IMR-90 (cell line): Measurements from ENCODE around the gene TMC1. TPM values are rescaled to one million over a fixed set of nuclear protein-coding genes. Genes with fewer than 3 reads are reported as not detected.

ENCODE experiments used
- ATAC-seq: fragments of 200-7000 bp; cut with Tn5 transposase; 2 replicates; pipeline ENCODE4 v1.9.1; 2020; ENCODE audit warnings: low read depth, mild to moderate bottlenecking, moderate library complexity
- BruUV-seq: library from RNA; stranded (reverse); fragments of 400-500 nt; replicated peaks from 2 replicates; lab custom pipeline; 2021; lab: Mats Ljungman, UMichigan
- CTCF ChIA-PET: fragments of 300-600 bp; formaldehyde crosslinking; extraction: SDS; loops from one replicate; lab custom pipeline; 2021; ENCODE audit warnings: antibody characterized with exemption; lab: Yijun Ruan, JAX
- POLR2A ChIA-PET: fragments of 300-600 bp; sonication (Branson Sonifier 250); formaldehyde crosslinking; loops from one replicate; lab custom pipeline; 2022; ENCODE audit warnings: antibody characterized with exemption; ENCODE audit not compliant: unreplicated experiment; lab: Charles Lee
- DNase-seq: peaks from one replicate; pipeline ENCODE4 v3.0.0; 2013
- H2AFZ ChIP-seq: replicated peaks from 2 replicates; pipeline ENCODE3; 2013; ENCODE audit warnings: low read length, mild to moderate bottlenecking; ENCODE audit not compliant: poor library complexity
- H2AK5ac ChIP-seq: 2 replicates; pipeline ENCODE4 v1.6.1; 2013; ENCODE audit warnings: low read depth, low read length, inconsistent platforms
- H2AK9ac ChIP-seq: replicated peaks from 2 replicates; pipeline ENCODE3; 2013; ENCODE audit warnings: mild to moderate bottlenecking, low read depth, low read length, moderate library complexity; ENCODE audit not compliant: poor library complexity
- H2BK120ac ChIP-seq: 2 replicates; pipeline ENCODE4 v1.6.1; 2013; ENCODE audit warnings: low read depth, low read length, inconsistent platforms
- H2BK15ac ChIP-seq: 3 replicates; pipeline ENCODE4 v1.6.1; 2013; ENCODE audit warnings: low read depth, low read length, inconsistent platforms
- H2BK20ac ChIP-seq: 2 replicates; pipeline ENCODE4 v1.6.1; 2013; ENCODE audit warnings: low read depth, mild to moderate bottlenecking, inconsistent platforms, low read length, moderate library complexity
- H2BK5ac ChIP-seq: 2 replicates; pipeline ENCODE4 v1.6.1; 2013; ENCODE audit warnings: mild to moderate bottlenecking, low read depth, low read length, inconsistent platforms; ENCODE audit not compliant: poor library complexity, severe bottlenecking
- H3K14ac ChIP-seq: replicated peaks from 2 replicates; pipeline ENCODE4 v1.6.1; 2013; ENCODE audit warnings: low read depth, low read length, inconsistent platforms
- H3K18ac ChIP-seq: 2 replicates; pipeline ENCODE4 v1.6.1; 2013; ENCODE audit warnings: low read depth, low read length, control low read depth
- H3K23ac ChIP-seq: 2 replicates; pipeline ENCODE4 v1.6.1; 2013; ENCODE audit warnings: low read depth, low read length, inconsistent platforms
- H3K27ac ChIP-seq: 2 replicates; pipeline ENCODE4 v1.5.1; 2013; ENCODE audit warnings: mild to moderate bottlenecking, control low read depth, low read length; ENCODE audit not compliant: insufficient read depth
- H3K27me3 ChIP-seq: 2 replicates; pipeline ENCODE4 v1.6.1; 2013; ENCODE audit warnings: low read length; ENCODE audit not compliant: control insufficient read depth, insufficient read depth
- H3K36me3 ChIP-seq: 2 replicates; pipeline ENCODE4 v1.6.1; 2013; ENCODE audit warnings: low read length, mixed read lengths; ENCODE audit not compliant: control insufficient read depth, insufficient read depth
- H3K4ac ChIP-seq: 2 replicates; pipeline ENCODE4 v1.6.1; 2013; ENCODE audit warnings: low read depth, low read length, inconsistent platforms
- H3K4me1 ChIP-seq: 2 replicates; pipeline ENCODE4 v1.6.1; 2013; ENCODE audit warnings: low read length, mixed read lengths; ENCODE audit not compliant: control insufficient read depth, insufficient read depth
- H3K4me2 ChIP-seq: 2 replicates; pipeline ENCODE4 v1.6.1; 2013; ENCODE audit warnings: low read depth, mild to moderate bottlenecking, control low read depth, low read length, moderate library complexity
- H3K4me3 ChIP-seq: 2 replicates; pipeline ENCODE4 v1.5.1; 2013; ENCODE audit warnings: low read depth, mild to moderate bottlenecking, control low read depth, low read length, moderate library complexity; ENCODE audit not compliant: insufficient read depth
- H3K56ac ChIP-seq: 2 replicates; pipeline ENCODE4 v1.6.1; 2013; ENCODE audit warnings: low read length, inconsistent platforms; ENCODE audit not compliant: insufficient read depth; ENCODE audit errors: extremely low read depth
- H3K79me1 ChIP-seq, 2 experiments: 2 replicates each; pipeline ENCODE4 v1.6.1; 2013; ENCODE audit warnings: low read length in 2 of 2, inconsistent platforms in 1 of 2, low read depth in 1 of 2
- H3K9ac ChIP-seq: 2 replicates; pipeline ENCODE4 v1.6.1; 2013; ENCODE audit warnings: low read depth, low read length, control low read depth
- H3K9me1 ChIP-seq: 2 replicates; pipeline ENCODE4 v1.6.1; 2013; ENCODE audit warnings: low read length, inconsistent platforms; ENCODE audit not compliant: insufficient read depth
- H3K9me3 ChIP-seq: 2 replicates; pipeline ENCODE4 v1.6.1; 2013; ENCODE audit warnings: low read length; ENCODE audit not compliant: control insufficient read depth, insufficient read depth
- H4K20me1 ChIP-seq: 2 replicates; pipeline ENCODE4 v1.6.1; 2013; ENCODE audit warnings: low read length, inconsistent platforms; ENCODE audit not compliant: insufficient read depth
- H4K5ac ChIP-seq: 2 replicates; pipeline ENCODE4 v1.6.1; 2013; ENCODE audit warnings: mild to moderate bottlenecking, low read depth, low read length, control low read depth
- H4K8ac ChIP-seq, 2 experiments: 2 replicates each; pipeline ENCODE4 v1.6.1; 2013; ENCODE audit warnings: low read depth in 2 of 2, low read length in 2 of 2, control low read depth in 1 of 2, inconsistent platforms in 1 of 2
- H4K91ac ChIP-seq: 2 replicates; pipeline ENCODE4 v1.6.1; 2013; ENCODE audit warnings: low read depth, low read length, inconsistent platforms; ENCODE audit not compliant: insufficient read depth
- BHLHE40 ChIP-seq: fragments of 150-350 bp; IDR thresholded peaks from 2 replicates; pipeline ENCODE4 v1.6.1; 2016; ENCODE audit warnings: mild to moderate bottlenecking, low read depth, low read length
- CEBPB ChIP-seq: IDR thresholded peaks from 2 replicates; pipeline ENCODE4 v1.6.1; 2012; ENCODE audit warnings: low read depth, low read length, improper control_type of control experiment
- FOS ChIP-seq: fragments of 150-350 bp; IDR thresholded peaks from 2 replicates; pipeline ENCODE4 v1.6.1; 2016; ENCODE audit warnings: low read depth, low read length
- MAFK ChIP-seq: IDR thresholded peaks from 2 replicates; pipeline ENCODE4 v1.6.1; 2012; ENCODE audit warnings: low read depth, low read length, improper control_type of control experiment
- MAZ ChIP-seq: IDR thresholded peaks from 2 replicates; pipeline ENCODE4 v1.6.1; 2012; ENCODE audit warnings: low read depth, mild to moderate bottlenecking, low read length, improper control_type of control experiment, moderate library complexity, borderline replicate concordance
- NFE2L2 ChIP-seq: fragments of 150-350 bp; IDR thresholded peaks from 2 replicates; pipeline ENCODE4 v1.6.1; 2016; ENCODE audit warnings: low read depth, mild to moderate bottlenecking, low read length
- POLR2A ChIP-seq: IDR thresholded peaks from 2 replicates; pipeline ENCODE4 v1.6.1; 2012; ENCODE audit warnings: mild to moderate bottlenecking, low read depth, low read length
- RAD21 ChIP-seq: IDR thresholded peaks from 2 replicates; pipeline ENCODE4 v1.6.1; 2012; ENCODE audit warnings: low read length, improper control_type of control experiment
- RFX5 ChIP-seq: IDR thresholded peaks from 2 replicates; pipeline ENCODE4 v1.8.0; 2012; ENCODE audit warnings: low read depth, mild to moderate bottlenecking, low read length, moderate library complexity
- SMC3 ChIP-seq: fragments of 150-350 bp; IDR thresholded peaks from 2 replicates; pipeline ENCODE4 v1.6.1; 2016; ENCODE audit warnings: low read depth, mild to moderate bottlenecking, antibody characterized with exemption, low read length, moderate library complexity
- USF2 ChIP-seq: fragments of 150-350 bp; IDR thresholded peaks from 2 replicates; pipeline ENCODE4 v1.6.1; 2017; ENCODE audit warnings: mild to moderate bottlenecking, antibody characterized with exemption, low read length, low read depth
- WGBS, 2 experiments: methylation state at CpG; one replicate each; pipeline versions ENCODE4 v1.1.5 to v1.1.7; 2013; ENCODE audit warnings: missing lambda C conversion rate in 2 of 2; ENCODE audit not compliant: insufficient read length in 1 of 2; ENCODE audit errors: extremely low coverage in 2 of 2; 5-methylcytosine and 5-hydroxymethylcytosine counted together
- dilution Hi-C: fragments of 300-500 bp; cut with HindIII; formaldehyde crosslinking; loops from one replicate; pipeline ENCODE4 v1.14.3; 2018; ENCODE audit warnings: low sequenced_read_pairs; ENCODE audit not compliant: unreplicated experiment
- in situ Hi-C: fragments of 300-500 bp; cut with MboI; formaldehyde crosslinking; loops from 3 replicates; pipeline ENCODE4 v1.14.3; 2019; ENCODE audit warnings: low sequenced_read_pairs, inconsistent platforms, mixed read lengths
- intact Hi-C: fragments of 100-400 bp; cut with micrococcal nuclease; formaldehyde crosslinking; loops from 2 replicates; pipeline ENCODE4 v1.10.0; 2022
- polyA plus RNA-seq, 3 experiments: library from polyadenylated mRNA; depleted of rRNA; stranded (reverse); fragments of >200 nt; gene quantifications; 2 replicates each; pipeline ENCODE4 v1.2.3, GENCODE V29; 2012; ENCODE audit warnings: low replicate concordance in 1 of 3
- total RNA-seq: library from RNA; depleted of rRNA; stranded (reverse); fragments of >200 nt; gene quantifications from 2 replicates; pipeline ENCODE4 v1.2.3, GENCODE V29; 2012

The TMC1 gene
- total and polyA plus RNA-seq, 2 of the 4 experiments (the other 2 are of a cell fraction): not detected

GRCh38 chr9:72524820-72525540 lies 3.6 kb downstream of the TMC1 start:
- H2BK20ac ChIP-seq: peak overlapping the region; percentile 94
- H3K79me1 ChIP-seq: peaks cover 0 to 8% of the 10 kb centered on the region in 2 experiments; a peak in 2 of 4 replicates
- dilution Hi-C loops: no loop called here
- ATAC-seq (peak; percentile 79), DNase-seq (peak; percentile 100)
- H3K23ac ChIP-seq: peak overlapping the region; percentile 55
- peak overlapping the region; percentile 90 for H3K27ac ChIP-seq
- peak overlapping the region; percentile 93; the same call in 2 of the 3 replicates for H2BK15ac ChIP-seq
- no peak overlapping the region for H3K9ac ChIP-seq
- ChIA-PET POLR2A (interaction anchor here (0.6 kb wide), 2 partner anchors 163 to 167 kb away, joined by 3 to 4 read pairs; no protein-coding TSS in a partner anchor), CTCF (no interaction called here)
- H2AK5ac ChIP-seq: peak overlapping the region; percentile 75; the same call in 1 of the 2 replicates
- no peaks in the 10 kb centered on the region for H3K36me3 ChIP-seq
- H4K5ac ChIP-seq: peak overlapping the region; percentile 80
- H2BK5ac ChIP-seq: peak overlapping the region; percentile 89
- H4K20me1 ChIP-seq: no peaks in the 10 kb centered on the region
- no peak overlapping the region for H3K4me3 ChIP-seq
- peak overlapping the region; percentile 75; the same call in 1 of the 2 replicates for H3K18ac ChIP-seq
- H3K4me1 ChIP-seq: peaks cover 19% of the 10 kb centered on the region
- H3K27me3 ChIP-seq: no peaks in the 10 kb centered on the region
- H4K91ac ChIP-seq: peak overlapping the region; percentile 87
- H3K9me3 ChIP-seq: no peaks in the 10 kb centered on the region
- peak overlapping the region; percentile 94 for H3K14ac ChIP-seq
- peak overlapping the region; percentile 11 for H2AK9ac ChIP-seq
- WGBS, 2 experiments: no CpG with 5 or more reads among the region's 9 CpGs
- H3K56ac ChIP-seq: peak overlapping the region; percentile 81; the same call in 1 of the 2 replicates
- peak overlapping the region; percentile 31; the same call in 1 of the 2 replicates for H3K4me2 ChIP-seq
- BruUV-seq: no TSS peak
- TF ChIP-seq MAFK (peak; percentile 81), RFX5 (no peak), FOS (peak; percentile 93), POLR2A (peak; percentile 57; the same call in 1 of the 2 replicates), CEBPB (peak; percentile 65), MAZ (0 out of 2 replicates have a peak, but pooled peaks have one; percentile 18), RAD21 (peak; percentile 13; the same call in 1 of the 2 replicates), NFE2L2 (peak; percentile 66), SMC3 (no peak), USF2 (no peak), BHLHE40 (peak; percentile 77)
- H3K4ac ChIP-seq: peak overlapping the region; percentile 90
- peak overlapping the region; percentile 62 for H2AFZ ChIP-seq
- in situ Hi-C loops: no loop called here
- peak overlapping the region; percentile 51 to 90; a peak in 3 of 4 replicates for H4K8ac ChIP-seq
- peaks cover 11% of the 10 kb centered on the region for H3K9me1 ChIP-seq
- intact Hi-C loops: no loop called here
- H2BK120ac ChIP-seq: peak overlapping the region; percentile 92
